Heart right ventricle (tissue), 16 donors: ENCODE measurements around the gene ZNF423. TPM values are rescaled to one million over a fixed set of nuclear protein-coding genes. Genes with fewer than 3 reads are reported as not detected.

ENCODE experiments used
- ATAC-seq, 8 donors: fragments of 200-7000 bp; cut with Tn5 transposase; one replicate each; pipeline ENCODE4 v1.9.1; 2020; ENCODE audit warnings: mild to moderate bottlenecking in 8 of 8, moderate library complexity in 8 of 8, moderate number of reproducible peaks in 1 of 8
- DNase-seq, 2 donors: peaks; one replicate each; pipeline ENCODE4 v3.0.0-alpha.2; 2020
- H3K27ac ChIP-seq, 10 donors: fragments of 200-600 bp; sonication (generic) in 2 of 10; one replicate each; pipeline versions ENCODE4 v1.5.0 to v1.8.0; 2020 to 2022; ENCODE audit warnings: mild to moderate bottlenecking in 3 of 10
- H3K27me3 ChIP-seq, 7 donors: fragments of 200-600 bp; one replicate each; pipeline ENCODE4 v1.8.0; 2021 to 2022; ENCODE audit warnings: mild to moderate bottlenecking in 2 of 7
- H3K36me3 ChIP-seq, 9 donors: fragments of 200-600 bp; sonication (generic) in 1 of 9; one replicate each; pipeline versions ENCODE4 v1.5.0 to v1.8.0; 2020 to 2022; ENCODE audit warnings: mild to moderate bottlenecking in 2 of 9
- H3K4me1 ChIP-seq, 9 donors: fragments of 200-600 bp; sonication (generic) in 1 of 9; one replicate each; pipeline versions ENCODE4 v1.5.0 to v1.8.0; 2020 to 2022; ENCODE audit warnings: mild to moderate bottlenecking in 4 of 9
- H3K4me3 ChIP-seq, 10 donors: fragments of 200-600 bp; sonication (generic) in 2 of 10; one replicate each; pipeline versions ENCODE4 v1.5.0 to v1.8.0; 2020 to 2022; ENCODE audit warnings: mild to moderate bottlenecking in 7 of 10, moderate library complexity in 2 of 10
- H3K9me3 ChIP-seq, 11 donors: fragments of 200-600 bp in 10 of 11; sonication (generic) in 2 of 11; one replicate each; pipeline versions ENCODE4 v1.5.0 to v1.8.0; 2013 to 2022; ENCODE audit warnings: mild to moderate bottlenecking in 2 of 11, control low read depth in 1 of 11, moderate library complexity in 1 of 11
- CTCF ChIP-seq, 9 donors: fragments of 200-600 bp; sonication (generic) in 2 of 9; IDR thresholded peaks; one replicate each; pipeline versions ENCODE4 v1.5.0 to v1.8.0; 2021 to 2022; ENCODE audit warnings: antibody characterized with exemption in 9 of 9, mild to moderate bottlenecking in 5 of 9, moderate library complexity in 1 of 9
- WGBS, 2 donors: extraction: QIAGEN DNeasy Blood & Tissue Kit; methylation state at CpG; one replicate each; pipeline ENCODE4 v1.1.7; 2013; ENCODE audit warnings: inconsistent platforms in 1 of 2; 5-methylcytosine and 5-hydroxymethylcytosine counted together
- intact Hi-C, 10 donors: fragments of 100-400 bp; cut with DNase I; formaldehyde crosslinking; loops; one replicate each; pipeline versions ENCODE4 v1.11.1 to v1.14.2; 2022
- polyA plus RNA-seq, 2 donors: library from polyadenylated mRNA; stranded (reverse); fragments of 200-250 nt; gene quantifications; one replicate each; pipeline ENCODE4 v1.2.3, GENCODE V29; 2013
- total RNA-seq, 10 donors: library from RNA; stranded (reverse); fragmentation: NEBNext Ultra II Directional in 3 of 10; extraction: Animal tissue kit (Norgen Biotek cat#: 25700) in 3 of 10; gene quantifications; one replicate each; pipeline versions ENCODE4 v1.2.1 to v1.2.4, GENCODE V29; 2021 to 2023
- donor health status: Arrhythmogenic right ventricular cardiomyopathy.
- donor health status: ischemic (EF 13 %, LVEDD 7.1; RV severe dilation, severe dysfunction).
- donor health status: healthy with polysubstance abuse.
- donor health status: DM: no; HTN: yes; CAD: no.
- donor health status: DM: no; HTN: no; CAD: no.
- donor health status: ischemic (EF 25% LVEDD 6.9; RV normal size, moderate dysfunction).
- donor health status: ischemic (EF 25% LVEDD 5.7; RV mildly dilated, moderate dysfunction).
- donor health status: healthy.
- donor health status: DM: yes; HTN: yes; CAD: no.
- donor health status: Ischemic cardiomyopathy.
- donor health status: ischemic (EF 35%, LVEDD 5.7; RV mildly dilated, moderate dysfunction).
- donor health status: nonischemic (EF 11% LVEDD 7.7; RV severe dilation, severe dysfunction).
- donor health status: DM: yes; HTN: yes; CAD: no.
- donor health status: PGD.
- donor health status: ischemic (EF 29% LVEDD 5.4; RV normal size, mild dysfunction).
- donor health status: nonischemic (EF 23%, LVEDD 6.1; RV moderate dilation, normal function).

ZNF423 gene
- total and polyA plus RNA-seq, 12 donors = 2.6 to 10.6 (median 7.0) TPM

- no peak for TF ChIP-seq CTCF (IDR thresholded peaks at IDR 0.05)
- Histone ChIP-seq H3K9me3 (no peaks in the 10 kb centered on the region), H3K4me3 (no peak overlapping the region), H3K4me1 (peaks cover 0 to 5% (median 0%) of the 10 kb centered on the region in 9 donors), H3K27ac (no peak overlapping the region), H3K27me3 (peaks cover 0 to 37% (median 28%) of the 10 kb centered on the region in 7 donors), H3K36me3 (no peaks in the 10 kb centered on the region)
- ATAC-seq (no peak), DNase-seq (no peak)
- intact Hi-C loops = no loop called here
- 88 to 91% methylated on average over 7 of the region's 7 CpGs for WGBS, 2 donors
Measured at GRCh38 chr16:49461517-49461951, 394.4 kb downstream of the ZNF423 start.

- no peaks in the 10 kb centered on the region for H3K9me3 ChIP-seq
- intact Hi-C loops = no loop called here
- H3K4me1 ChIP-seq = peaks cover 0 to 5% (median 0%) of the 10 kb centered on the region in 9 donors
- ATAC-seq = no peak
- peaks cover 0 to 37% (median 28%) of the 10 kb centered on the region in 7 donors for H3K27me3 ChIP-seq
- no peak overlapping the region for H3K27ac ChIP-seq
- TF ChIP-seq CTCF (IDR thresholded peaks at IDR 0.05) = no peak
- DNase-seq = no peak
- no peaks in the 10 kb centered on the region for H3K36me3 ChIP-seq
- no peak overlapping the region for H3K4me3 ChIP-seq
- 74 to 80% methylated on average over 10 of the region's 10 CpGs for WGBS, 2 donors
Measured at GRCh38 chr16:49460786-49461470, 395.0 kb downstream of the ZNF423 start.

- Histone ChIP-seq H3K27ac (no peak overlapping the region), H3K4me1 (peaks cover 0 to 5% (median 0%) of the 10 kb centered on the region in 9 donors), H3K36me3 (no peaks in the 10 kb centered on the region), H3K27me3 (peaks cover 0 to 32% (median 26%) of the 10 kb centered on the region in 7 donors), H3K9me3 (no peaks in the 10 kb centered on the region), H3K4me3 (no peak overlapping the region)
- TF ChIP-seq CTCF (IDR thresholded peaks at IDR 0.05) = no peak
- 66 to 67% methylated on average over 6 of the region's 6 CpGs for WGBS, 2 donors
- intact Hi-C loops = loop anchor here in 1 of 10 donors (10.0 kb wide), 1 partner anchor 55 kb away; no protein-coding TSS in a partner anchor
- no peak for ATAC-seq
- peak in 1 of 2 donors; percentile 1 for DNase-seq
Measured at GRCh38 chr16:49459953-49460735, 395.8 kb downstream of the ZNF423 start.

- Histone ChIP-seq H3K4me1 (no peaks in the 10 kb centered on the region), H3K4me3 (no peak overlapping the region), H3K9me3 (no peaks in the 10 kb centered on the region), H3K36me3 (no peaks in the 10 kb centered on the region), H3K27ac (no peak overlapping the region), H3K27me3 (peaks cover 0 to 24% (median 14%) of the 10 kb centered on the region in 7 donors)
- intact Hi-C loops = loop anchor here in 1 of 10 donors (10.0 kb wide), 1 partner anchor 56 kb away; no protein-coding TSS in a partner anchor
- no peak for TF ChIP-seq CTCF (IDR thresholded peaks at IDR 0.05)
- DNase-seq = no peak
- no peak for ATAC-seq
- WGBS, 2 donors = 88 to 92% methylated on average over 5 of the region's 5 CpGs
Measured at GRCh38 chr16:49458656-49459445, 397.1 kb downstream of the ZNF423 start.
